NOMO-1 treated with dmso at 0.1 percent for 144 hours (cell line): Measurements from ENCODE around the gene USP15.
"Not testable (repeated sequence)": the region's sequence is repeated elsewhere in the genome, so short reads cannot be mapped to it uniquely, and the experiment has no call there.

Experiments
- DNase-seq: peaks from one replicate; lab custom pipeline; 2025; ENCODE audit not compliant: unreplicated experiment; lab: John Stamatoyannopoulos, UW

Gene USP15

DNA sequence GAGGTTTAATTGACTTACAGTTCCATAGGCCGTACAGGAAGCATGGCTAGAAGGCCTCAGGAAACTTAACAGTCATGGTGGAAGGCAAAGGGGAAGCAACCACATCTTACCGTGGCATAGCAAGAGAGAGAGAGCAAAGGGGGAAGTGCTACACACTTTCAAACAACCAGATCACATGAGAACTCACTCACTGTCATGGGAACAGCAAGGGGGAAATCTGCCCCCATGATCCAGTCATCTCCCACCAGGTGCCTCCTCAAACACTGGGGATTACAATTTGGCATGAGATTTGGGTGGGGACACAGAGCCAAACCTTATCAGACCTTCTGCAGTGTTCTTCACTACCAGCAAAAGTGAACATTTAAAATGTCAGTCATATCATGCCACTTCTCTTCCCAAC lies 58.9 kb downstream of the USP15 start:
- no peak for DNase-seq

DNA sequence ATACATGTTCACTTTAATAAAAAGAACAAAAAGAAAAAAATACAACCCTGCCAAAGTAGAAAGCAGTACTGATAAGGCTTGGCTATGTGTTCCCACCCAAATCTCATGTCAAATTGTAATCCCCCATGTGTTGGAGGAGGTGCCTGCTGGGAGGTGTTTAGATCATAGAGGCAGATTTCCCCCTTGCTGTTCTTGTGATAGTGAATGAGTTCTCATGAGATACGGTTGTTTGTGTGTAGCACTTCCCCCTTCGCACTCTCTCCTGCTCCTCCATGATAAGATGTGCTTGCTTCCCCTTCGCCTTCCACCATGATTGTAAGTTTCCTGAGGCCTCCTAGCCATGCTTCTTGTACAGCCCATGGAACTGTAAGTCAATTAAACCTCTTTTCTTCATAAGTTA lies 59.9 kb downstream of the USP15 start:
- DNase-seq: no peak

DNA sequence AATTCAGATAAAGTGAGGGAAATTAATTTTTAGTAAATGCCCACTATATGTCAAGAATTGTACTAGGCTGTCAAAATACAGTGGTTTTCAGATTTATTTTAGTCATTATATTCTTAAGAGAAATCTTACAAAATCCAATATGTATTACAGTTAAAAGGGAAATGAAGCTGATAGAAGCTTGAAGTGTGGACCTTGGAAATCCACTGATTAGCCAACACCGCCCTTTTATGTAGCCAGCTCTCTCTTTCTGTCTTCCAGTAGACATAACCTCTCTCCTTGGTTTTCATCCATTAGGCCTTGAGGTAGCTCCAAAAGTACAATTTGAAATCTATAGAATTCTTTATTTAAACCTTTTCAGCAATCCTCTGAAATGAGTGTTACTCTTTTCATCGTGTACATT lies 63.2 kb downstream of the USP15 start:
- DNase-seq: no peak

DNA sequence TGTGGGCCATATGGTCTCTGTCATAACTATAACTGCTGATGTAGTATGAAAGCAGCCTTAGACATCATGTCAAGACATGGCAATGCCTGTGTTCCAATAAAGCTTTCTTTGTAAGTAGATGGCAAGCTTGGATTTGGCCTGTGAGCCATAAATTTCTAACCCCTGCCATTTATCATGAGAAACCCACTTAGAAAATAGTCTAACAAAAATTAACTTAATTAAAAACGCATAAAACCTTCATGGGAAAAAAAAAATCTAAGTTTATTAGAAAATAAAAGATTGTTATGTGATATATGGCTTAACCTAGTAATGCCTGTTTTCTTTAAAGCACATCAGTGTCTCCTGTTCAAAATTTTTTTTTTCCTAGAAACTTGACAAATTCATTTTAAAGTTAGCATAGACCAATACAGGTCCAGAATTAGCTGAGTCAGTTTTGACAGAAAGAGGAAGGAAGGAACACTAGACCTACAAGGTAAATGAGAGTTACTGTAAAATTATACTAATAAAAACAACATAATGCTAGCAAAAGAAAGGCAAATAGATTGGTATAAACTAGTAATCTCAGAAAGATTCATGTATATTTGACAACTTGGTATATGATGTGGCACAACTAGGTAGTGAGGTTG lies 68.2 kb downstream of the USP15 start:
- no peak for DNase-seq

DNA sequence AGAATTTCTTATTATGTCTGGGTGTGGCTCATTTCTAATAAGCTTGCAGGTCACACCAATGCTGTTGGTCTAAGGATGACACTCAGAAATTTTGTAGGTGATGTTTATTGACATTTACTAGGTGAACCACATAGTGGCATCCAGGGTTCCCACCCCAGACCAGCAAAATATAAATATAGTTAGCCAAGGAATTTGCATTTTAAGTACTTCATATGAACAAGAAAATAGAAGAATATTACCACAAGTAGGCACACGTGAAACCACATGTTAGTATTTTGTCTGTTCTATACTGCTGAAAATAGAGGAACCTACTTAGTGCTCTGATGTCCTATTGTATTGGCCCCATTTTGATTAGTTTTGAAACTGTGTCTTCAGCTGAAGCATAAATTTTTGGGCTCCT lies 71.1 kb downstream of the USP15 start:
- no peak for DNase-seq

DNA sequence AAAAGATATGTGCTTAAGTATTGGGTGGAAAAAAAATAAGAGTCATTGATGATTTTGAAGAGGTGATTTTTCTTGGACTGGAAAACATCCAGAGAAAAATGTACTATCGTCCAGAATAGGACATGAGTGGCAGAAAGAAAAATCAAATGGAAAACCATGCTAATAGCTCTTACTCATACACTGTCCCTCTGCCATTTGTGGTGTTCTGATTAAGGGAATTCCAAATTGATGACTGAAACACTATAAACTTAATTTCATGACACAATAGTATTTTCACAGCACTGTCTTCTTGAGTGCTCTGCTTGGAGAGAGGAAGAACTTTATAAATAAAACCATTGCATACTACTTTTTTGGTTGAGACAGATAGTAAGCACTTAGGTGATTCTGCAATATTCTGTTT lies 72.4 kb downstream of the USP15 start:
- no peak for DNase-seq

DNA sequence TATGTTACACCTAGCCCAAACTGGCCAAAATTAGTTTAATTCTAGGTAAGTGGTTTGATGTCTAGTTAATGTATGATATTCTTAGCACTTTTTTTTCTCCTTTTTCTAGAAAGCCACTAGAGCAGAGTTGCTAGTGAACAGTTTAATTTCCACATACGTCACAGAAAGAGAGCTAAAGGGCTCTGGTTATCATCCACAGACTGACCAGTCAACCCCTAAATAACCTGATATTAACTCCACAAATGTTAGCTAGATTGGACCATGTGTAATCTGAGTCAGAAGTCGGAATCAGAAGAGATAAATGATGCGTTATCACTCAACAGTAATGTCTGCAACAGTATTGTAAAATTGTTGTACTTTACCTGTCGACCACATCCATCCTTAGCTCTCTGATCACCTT lies 74.9 kb downstream of the USP15 start:
- no peak for DNase-seq

DNA sequence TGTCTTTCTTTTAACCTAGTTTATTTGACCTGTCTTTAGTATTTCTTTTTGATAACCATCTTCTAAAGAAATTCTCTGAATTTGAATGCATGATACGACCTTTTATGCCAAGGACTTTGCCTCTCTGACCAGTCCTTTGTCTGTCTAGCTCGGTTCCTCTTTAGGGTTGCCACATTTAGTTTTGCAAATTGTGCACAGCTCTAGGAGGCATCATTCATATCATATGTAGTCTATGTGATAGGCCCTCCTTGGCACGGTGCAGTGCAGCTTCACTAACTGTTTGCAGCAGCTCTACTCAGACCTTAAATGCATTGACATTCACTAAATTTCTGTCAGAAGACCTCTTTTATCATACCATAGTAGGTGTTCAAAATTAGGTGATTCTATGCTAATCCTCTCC lies 75.6 kb downstream of the USP15 start:
- peak; percentile 31 for DNase-seq

DNA sequence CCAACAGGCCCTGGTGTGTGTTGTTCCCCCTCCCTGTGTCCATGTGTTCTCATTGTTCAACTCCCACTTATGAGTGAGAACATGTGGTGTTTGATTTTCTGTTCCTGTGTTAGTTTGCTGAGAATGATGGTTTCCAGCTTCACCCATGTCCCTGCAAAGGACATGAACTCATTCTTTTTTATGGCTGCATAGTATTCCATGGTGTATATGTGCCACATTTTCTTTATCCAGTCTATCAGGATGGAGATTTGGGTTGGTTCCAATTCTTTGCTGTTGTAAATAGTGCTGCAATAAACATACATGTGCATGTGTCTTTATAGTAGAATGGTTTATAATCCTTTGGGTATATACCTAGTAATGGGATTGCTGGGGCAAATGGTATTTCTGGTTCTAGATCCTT lies 77.4 kb downstream of the USP15 start:
- not testable (repeated sequence) for DNase-seq

DNA sequence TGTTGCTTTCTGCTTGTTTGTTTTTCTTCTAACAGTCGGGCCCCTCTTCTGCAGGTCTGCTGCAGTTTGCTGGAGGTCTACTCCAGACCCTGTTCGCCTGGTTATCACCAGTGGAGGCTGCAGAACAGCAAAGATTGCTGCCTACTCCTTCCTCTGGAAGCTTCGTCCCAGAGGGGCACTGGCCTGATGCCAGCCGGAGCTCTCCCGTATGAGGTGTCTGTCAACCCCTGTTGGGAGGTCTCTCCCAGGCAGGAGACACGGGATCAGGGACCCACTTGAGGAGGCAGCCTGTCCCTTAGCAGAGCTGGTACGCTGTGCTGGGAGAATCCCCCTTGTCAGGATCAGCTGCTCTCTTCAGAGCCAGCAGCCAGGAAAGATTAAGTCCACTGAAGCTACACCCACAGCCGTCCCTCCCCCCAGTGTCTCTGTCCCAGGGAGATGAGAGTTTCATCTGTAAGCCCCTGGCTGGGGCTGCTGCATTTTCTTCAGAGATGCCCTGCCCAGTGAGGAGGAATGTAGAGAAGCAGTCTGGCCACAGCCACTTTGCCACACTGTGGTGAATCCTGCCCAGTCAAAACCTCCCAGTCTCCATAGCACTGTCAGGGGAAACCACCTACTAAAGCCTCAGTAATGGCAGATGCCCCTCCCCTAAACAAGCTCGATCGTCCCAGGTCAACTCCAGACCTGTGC lies 82.6 kb downstream of the USP15 start:
- DNase-seq: not testable (repeated sequence)

DNA sequence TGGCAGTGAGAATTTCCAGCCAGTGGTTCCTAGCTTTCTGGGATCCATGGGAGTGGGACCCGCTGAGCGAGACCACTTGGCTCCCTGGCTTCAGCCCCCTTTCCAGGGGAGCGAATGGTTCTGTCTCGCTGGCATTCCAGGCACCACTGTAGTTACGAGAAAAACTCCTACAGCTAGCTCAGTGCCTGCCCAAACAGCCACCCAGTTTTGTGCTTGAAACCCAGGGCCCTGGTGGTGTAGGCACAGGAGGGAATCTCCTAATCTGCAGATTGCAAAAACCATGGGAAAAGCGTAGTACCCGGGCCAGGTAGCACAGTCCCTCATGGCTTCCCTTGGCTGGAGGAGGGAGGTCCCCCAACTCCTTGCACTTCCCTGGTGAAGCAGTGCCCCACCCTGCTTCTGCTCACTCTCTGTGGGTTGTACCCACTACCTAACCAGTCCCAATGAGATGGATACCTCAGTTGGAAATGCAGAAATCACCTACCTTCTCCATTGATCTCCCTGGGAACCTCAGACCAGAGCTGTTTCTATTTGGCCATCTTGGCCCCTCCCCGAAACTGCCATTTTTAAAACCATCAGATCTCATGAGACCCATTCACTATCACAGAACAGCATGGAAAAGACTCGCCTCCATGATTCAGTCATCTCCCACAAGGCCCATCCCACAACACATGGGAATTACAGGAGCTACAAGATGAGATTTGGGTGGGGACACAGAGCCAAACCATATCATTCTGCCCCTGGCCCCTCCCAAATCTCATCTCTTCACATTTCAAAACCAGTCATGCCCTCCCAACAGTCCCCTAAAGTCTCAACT lies 83.3 kb downstream of the USP15 start:
- DNase-seq: not testable (repeated sequence)

DNA sequence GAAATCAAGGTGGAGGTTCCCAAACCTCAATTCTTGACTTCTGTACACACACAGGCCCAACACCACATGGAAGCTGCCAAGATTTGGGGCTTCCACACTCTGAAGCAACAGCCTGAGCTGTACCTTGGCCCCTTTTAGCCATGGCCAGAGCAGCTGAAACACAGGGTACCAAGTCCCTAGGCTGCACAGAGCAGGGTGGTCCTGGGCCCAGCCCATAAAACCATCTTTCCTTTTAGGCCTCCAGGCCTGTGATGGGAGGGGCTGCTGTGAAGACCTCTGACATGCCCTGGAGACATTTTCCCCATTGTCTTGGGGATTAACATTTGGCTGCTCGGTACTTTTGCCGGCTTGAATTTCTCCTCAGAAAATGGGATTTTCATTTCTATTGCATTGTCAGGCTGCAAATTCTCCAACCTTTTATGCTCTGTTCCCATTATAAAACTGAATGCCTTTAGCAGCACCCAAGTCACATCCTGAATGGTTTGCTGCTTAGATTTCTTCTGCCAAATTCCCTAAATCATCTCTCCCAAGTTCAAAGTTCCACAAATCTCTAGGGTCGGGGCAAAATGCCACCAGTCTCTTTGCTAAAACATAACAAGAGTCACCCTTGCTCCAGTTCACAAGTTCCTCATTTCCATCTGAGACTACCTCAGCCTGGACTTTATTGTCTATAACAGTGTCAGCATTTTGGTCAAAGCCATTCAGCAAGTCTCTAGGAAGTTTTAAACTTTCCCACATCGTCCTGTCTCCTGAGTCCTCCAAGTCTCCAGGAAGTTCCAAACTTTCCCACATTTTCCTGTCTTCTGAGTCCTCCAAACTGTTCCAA lies 84.7 kb downstream of the USP15 start:
- not testable (repeated sequence) for DNase-seq

DNA sequence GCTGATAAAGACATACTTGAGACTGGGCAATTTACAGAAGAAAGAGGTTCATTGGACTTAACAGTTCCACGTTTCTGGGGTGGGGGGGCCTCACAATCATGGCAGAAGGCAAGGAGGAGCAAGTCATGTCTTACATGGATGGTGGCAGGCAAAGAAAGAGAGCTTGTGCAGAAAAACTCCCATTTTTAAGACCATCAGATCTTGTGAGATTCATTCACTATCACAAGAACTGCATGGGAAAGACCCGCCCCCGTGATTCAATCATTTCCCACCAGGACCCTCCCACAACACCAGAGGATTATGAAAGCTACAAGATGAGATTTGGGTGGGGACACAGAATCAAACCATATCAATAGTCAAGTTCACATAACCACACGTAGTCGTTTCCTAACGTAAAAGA lies 85.5 kb downstream of the USP15 start:
- DNase-seq: no peak

DNA sequence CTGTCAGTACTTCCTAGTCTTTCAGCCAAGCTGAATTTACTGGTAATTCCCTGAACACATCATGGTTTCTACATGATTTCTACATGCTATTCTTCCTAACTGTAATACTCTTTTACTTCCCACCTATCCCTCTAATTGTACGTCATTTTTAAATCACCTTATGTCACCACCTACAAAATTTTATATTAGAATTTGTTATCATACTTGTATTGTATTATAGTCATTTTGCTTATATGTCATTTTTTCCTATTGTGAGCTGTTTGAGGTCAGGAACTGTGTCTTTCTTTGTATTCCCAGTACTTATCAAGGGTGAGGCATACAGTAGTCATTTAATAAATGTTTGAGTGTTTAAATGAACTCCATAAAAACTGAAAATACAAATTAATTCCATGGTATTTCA lies 86.6 kb downstream of the USP15 start:
- DNase-seq: no peak

DNA sequence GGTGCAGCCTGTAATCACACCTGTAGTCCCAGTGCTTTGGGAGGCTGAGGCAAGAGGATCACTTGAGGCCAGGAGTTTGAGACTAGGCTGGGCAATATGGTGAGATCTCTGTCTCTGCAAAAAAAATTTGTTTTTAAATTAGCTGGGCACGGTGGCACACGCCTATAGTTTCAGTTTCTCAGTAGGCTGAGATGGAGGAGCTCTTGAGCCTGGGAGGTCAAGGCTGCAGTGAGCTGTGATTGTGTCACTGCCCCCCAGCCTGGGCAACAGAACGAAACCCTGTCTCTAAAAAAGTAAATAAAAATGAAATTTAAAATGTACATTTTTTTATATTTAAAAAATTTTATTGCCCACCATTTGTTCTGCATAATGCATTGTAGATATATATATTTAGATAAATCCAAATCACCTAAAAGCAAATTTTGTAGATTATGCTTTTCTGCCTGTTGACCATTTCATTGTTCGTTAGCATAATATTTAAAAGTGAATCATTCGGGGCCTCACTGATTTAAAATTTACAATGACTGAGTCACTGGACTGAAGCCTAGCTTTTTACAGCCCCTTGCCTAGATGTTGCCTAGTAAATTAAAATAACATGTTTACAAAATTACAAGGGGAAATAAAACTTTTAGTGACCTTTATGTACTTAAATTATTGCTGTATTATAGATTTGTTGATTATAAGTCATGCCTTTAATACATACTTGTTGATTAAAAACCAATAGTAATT lies 87.9 kb downstream of the USP15 start:
- DNase-seq: no peak

DNA sequence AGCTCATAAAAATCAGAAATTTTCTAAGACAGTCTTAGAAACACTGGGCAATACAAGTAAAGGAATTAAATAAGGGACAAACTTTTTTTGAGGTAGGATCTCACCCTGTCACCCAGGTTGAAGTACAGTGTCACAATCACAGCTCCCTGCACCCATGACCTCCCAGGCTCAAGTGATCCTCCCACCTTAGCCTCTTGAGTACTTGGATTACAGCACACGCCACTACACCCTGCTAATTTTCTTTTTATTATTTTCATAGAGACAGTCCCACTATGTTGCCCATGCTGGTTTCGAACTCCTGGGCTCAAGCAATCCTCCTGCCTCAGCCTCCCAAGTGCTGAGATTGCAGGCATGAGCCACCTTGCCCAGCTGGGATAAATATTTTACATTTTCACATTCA lies 90.3 kb downstream of the USP15 start:
- DNase-seq: no peak

DNA sequence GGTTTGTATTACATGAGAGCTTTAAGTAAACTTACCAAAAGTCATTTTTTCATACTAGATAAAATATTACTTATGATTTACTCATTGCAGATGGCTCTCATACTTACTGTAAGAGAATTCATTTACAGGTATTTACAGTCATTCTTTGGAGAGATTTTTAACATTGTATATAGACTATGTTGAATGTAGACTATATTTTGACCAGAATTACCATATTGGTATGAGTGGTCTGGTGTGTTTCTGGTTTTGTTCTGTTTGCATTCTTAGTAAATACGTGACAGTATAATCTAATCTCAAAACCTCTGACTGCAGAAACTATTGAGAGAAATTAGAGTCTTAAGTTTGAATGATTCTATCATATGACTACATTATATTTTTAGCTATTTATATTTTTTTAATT lies 91.1 kb downstream of the USP15 start:
- no peak for DNase-seq

DNA sequence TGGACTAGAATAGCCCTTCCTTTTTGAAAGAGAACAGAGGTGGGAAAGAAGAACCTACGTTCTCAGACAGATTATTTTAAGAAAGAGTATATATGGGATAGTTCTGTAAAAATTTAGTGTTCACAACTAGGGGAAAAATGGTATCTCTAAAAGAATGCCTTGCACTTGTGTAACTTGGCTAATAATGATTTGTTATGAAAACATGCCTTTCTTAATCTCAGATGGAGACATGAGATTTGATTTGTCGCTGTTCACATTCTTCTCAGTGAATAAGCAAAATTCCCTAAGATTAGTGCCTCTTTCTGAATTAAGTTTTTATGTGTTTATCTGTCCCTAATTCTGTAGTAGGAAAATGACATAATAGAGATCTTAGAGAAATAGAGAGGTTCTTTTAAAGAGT lies 100.8 kb downstream of the USP15 start:
- no peak for DNase-seq

DNA sequence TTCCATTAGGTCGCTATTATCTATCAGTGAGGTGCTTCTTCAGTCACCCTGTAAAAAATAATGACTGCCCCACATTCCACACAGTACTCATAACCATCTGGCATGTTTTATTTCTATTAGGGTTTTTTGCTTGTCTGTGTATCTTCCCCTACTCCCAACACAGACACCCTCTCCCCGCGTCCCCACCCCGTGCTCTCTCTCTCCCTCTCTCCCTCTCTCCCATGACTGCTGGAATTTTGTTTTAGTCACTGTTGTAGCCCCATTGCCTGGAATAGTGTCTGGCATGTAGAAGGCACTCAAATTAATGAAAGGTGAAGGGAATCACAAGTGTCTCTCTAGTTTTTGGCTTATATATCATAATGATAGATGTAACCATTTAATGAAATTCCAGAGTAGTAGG lies 103.3 kb downstream of the USP15 start:
- DNase-seq: no peak

DNA sequence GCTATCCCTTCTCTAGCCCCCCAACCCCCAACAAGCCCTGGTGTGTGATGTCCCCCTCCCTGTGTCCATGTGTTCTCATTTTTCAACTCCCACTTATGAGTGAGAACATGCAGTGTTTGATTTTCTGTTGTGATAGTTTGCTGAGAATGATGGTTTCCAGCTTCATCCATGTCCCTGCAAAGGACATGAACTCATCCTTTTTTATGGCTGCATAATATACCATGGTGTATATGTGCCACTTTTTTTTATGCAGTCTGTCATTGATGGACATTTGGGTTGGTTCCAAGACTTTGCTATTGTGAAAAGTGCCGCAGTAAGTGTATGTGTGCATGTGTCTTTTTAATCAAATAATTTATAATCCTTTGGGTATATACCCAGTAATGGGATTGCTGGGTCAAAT lies 104.5 kb downstream of the USP15 start:
- not testable (repeated sequence) for DNase-seq

DNA sequence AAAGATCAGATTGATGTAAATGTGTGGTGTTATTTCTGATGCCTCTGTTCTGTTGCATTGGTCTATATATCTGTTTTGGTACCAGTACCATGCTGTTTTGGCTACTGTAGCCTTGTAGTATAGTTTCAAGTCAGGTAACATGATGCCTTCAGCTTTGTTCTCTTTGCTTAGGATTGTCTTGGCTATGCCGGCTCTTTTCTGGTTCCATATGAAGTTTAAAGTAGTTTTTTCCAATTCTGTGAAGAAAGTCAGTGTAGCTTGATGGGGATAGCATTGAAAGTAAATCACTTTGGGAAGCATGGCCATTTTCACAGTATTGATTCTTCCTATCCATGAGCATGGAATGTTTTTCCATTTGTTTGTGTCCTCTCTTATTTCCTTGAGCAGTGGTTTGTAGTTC lies 105.6 kb downstream of the USP15 start:
- DNase-seq: not testable (repeated sequence)
